Small intestine (tissue), 7 donors: Measurements from ENCODE around the gene KCNK7. TPM values are rescaled to one million over a fixed set of nuclear protein-coding genes. Genes with fewer than 3 reads are reported as not detected.

ENCODE experiments used
- DNase-seq, 2 donors: peaks; one replicate each; pipeline versions ENCODE4 v3.0.0 to v3.0.0-alpha.2; 2013
- FAIRE-seq: peaks from 2 replicates; lab custom pipeline; 2012; peaks lifted over from hg19 to GRCh38; lab: Jason Lieb, UNC
- H3K27ac ChIP-seq, 3 donors: one replicate each; pipeline ENCODE4 v1.5.1; 2013; ENCODE audit warnings: low read length in 2 of 3, mild to moderate bottlenecking in 2 of 3, control low read depth in 1 of 3, inconsistent platforms in 1 of 3, low read depth in 1 of 3, moderate library complexity in 1 of 3
- H3K27me3 ChIP-seq, 3 donors: one replicate each; pipeline ENCODE4 v1.6.1; 2013; ENCODE audit warnings: low read length in 3 of 3, inconsistent platforms in 1 of 3; ENCODE audit not compliant: control insufficient read depth in 3 of 3, insufficient read depth in 3 of 3
- H3K36me3 ChIP-seq, 3 donors: one replicate each; pipeline ENCODE4 v1.6.1; 2013; ENCODE audit warnings: low read length in 3 of 3, inconsistent platforms in 1 of 3, low read depth in 1 of 3, mild to moderate bottlenecking in 1 of 3, moderate library complexity in 1 of 3; ENCODE audit not compliant: control insufficient read depth in 3 of 3, insufficient read depth in 2 of 3
- H3K4me1 ChIP-seq, 3 donors: one replicate each; pipeline ENCODE4 v1.6.1; 2013; ENCODE audit warnings: low read length in 2 of 3, inconsistent platforms in 1 of 3, low read depth in 1 of 3, mild to moderate bottlenecking in 1 of 3, moderate library complexity in 1 of 3; ENCODE audit not compliant: control insufficient read depth in 3 of 3, insufficient read depth in 2 of 3
- H3K4me3 ChIP-seq, 3 donors: one replicate each; pipeline ENCODE4 v1.5.1; 2013; ENCODE audit warnings: low read length in 3 of 3, control low read depth in 1 of 3, inconsistent platforms in 1 of 3, low read depth in 1 of 3, mild to moderate bottlenecking in 1 of 3, moderate library complexity in 1 of 3
- H3K9me3 ChIP-seq, 2 donors: one replicate each; pipeline ENCODE4 v1.6.1; 2013; ENCODE audit warnings: low read depth in 1 of 2, low read length in 1 of 2; ENCODE audit not compliant: control insufficient read depth in 2 of 2, insufficient read depth in 1 of 2
- WGBS, 3 donors: extraction: QIAGEN DNeasy Blood & Tissue Kit; methylation state at CpG; one replicate each; pipeline ENCODE4 v1.1.7; 2013; 5-methylcytosine and 5-hydroxymethylcytosine counted together
- polyA plus RNA-seq, 4 donors: library from polyadenylated mRNA; stranded (reverse) in 3 of 4; unstranded in 1 of 4; fragments of 200-250 nt in 3 of 4; fragments of 120-200 nt in 1 of 4; gene quantifications; one replicate each; pipeline versions ENCODE4 v1.2.1 to v1.2.3, GENCODE V29; 2013
- donor health status: healthy with polysubstance abuse.
- donor health status: control.
- donor health status: control.
- donor health status: Bipolar disorder and iron deficiency.
- donor health status: healthy.

Gene KCNK7
- polyA plus RNA-seq, 4 donors: 0.84 to 31.1 (median 0.89) TPM; not detected in 1

GRCh38 chr11:65623177-65623576 lies 27.6 kb upstream of the KCNK7 start:
- Histone ChIP-seq H3K27ac (no peak overlapping the region), H3K4me3 (no peak overlapping the region), H3K27me3 (no peaks in the 10 kb centered on the region), H3K9me3 (no peaks in the 10 kb centered on the region), H3K36me3 (peaks cover 25 to 99% (median 31%) of the 10 kb centered on the region in 3 donors), H3K4me1 (no peaks in the 10 kb centered on the region)
- FAIRE-seq: no peak
- WGBS, 3 donors: 91 to 96% (median 95%) methylated on average over 14 of the region's 14 CpGs
- DNase-seq: no peak

GRCh38 chr11:65622011-65622410 lies 26.4 kb upstream of the KCNK7 start:
- Histone ChIP-seq H3K4me3 (no peak overlapping the region), H3K36me3 (peaks cover 29 to 99% (median 35%) of the 10 kb centered on the region in 3 donors), H3K27ac (no peak overlapping the region), H3K27me3 (no peaks in the 10 kb centered on the region), H3K4me1 (peaks cover 0 to 3% (median 0%) of the 10 kb centered on the region in 3 donors), H3K9me3 (no peaks in the 10 kb centered on the region)
- FAIRE-seq (no peak), DNase-seq (no peak)
- 94 to 95% (median 94%) methylated on average over 12 to 16 of the region's 16 CpGs for WGBS, 3 donors

GRCh38 chr11:65621460-65621859 lies 25.9 kb upstream of the KCNK7 start:
- H3K4me1 ChIP-seq: peaks cover 0 to 8% (median 3%) of the 10 kb centered on the region in 3 donors
- H3K27ac ChIP-seq: no peak overlapping the region
- no peaks in the 10 kb centered on the region for H3K9me3 ChIP-seq
- H3K27me3 ChIP-seq: no peaks in the 10 kb centered on the region
- DNase-seq: no peak
- 94 to 96% (median 95%) methylated on average over 14 of the region's 14 CpGs for WGBS, 3 donors
- peaks cover 25 to 94% (median 30%) of the 10 kb centered on the region in 3 donors for H3K36me3 ChIP-seq
- no peak for FAIRE-seq
- H3K4me3 ChIP-seq: no peak overlapping the region

GRCh38 chr11:65620666-65621065 lies 25.1 kb upstream of the KCNK7 start:
- DNase-seq (no peak), FAIRE-seq (no peak)
- H3K9me3 ChIP-seq: no peaks in the 10 kb centered on the region
- H3K36me3 ChIP-seq: peaks cover 24 to 86% (median 26%) of the 10 kb centered on the region in 3 donors
- no peak overlapping the region for H3K27ac ChIP-seq
- no peak overlapping the region for H3K4me3 ChIP-seq
- H3K27me3 ChIP-seq: no peaks in the 10 kb centered on the region
- H3K4me1 ChIP-seq: peaks cover 0 to 8% (median 3%) of the 10 kb centered on the region in 3 donors
- 87 to 93% (median 92%) methylated on average over 19 of the region's 19 CpGs for WGBS, 3 donors

- WGBS, 3 donors: 93 to 95% (median 94%) methylated on average over 26 to 29 of the region's 29 CpGs
- no peak for DNase-seq
- Histone ChIP-seq H3K4me1 (peaks cover 0 to 8% (median 3%) of the 10 kb centered on the region in 3 donors), H3K9me3 (no peaks in the 10 kb centered on the region), H3K4me3 (no peak overlapping the region), H3K27ac (no peak overlapping the region), H3K36me3 (peaks cover 21 to 74% (median 23%) of the 10 kb centered on the region in 3 donors), H3K27me3 (no peaks in the 10 kb centered on the region)
- FAIRE-seq: no peak
Observed at GRCh38 chr11:65619281-65619928, 23.8 kb upstream of the KCNK7 start.

GRCh38 chr11:65618763-65619162 lies 23.2 kb upstream of the KCNK7 start:
- FAIRE-seq: no peak
- Histone ChIP-seq H3K4me1 (peaks cover 0 to 8% (median 3%) of the 10 kb centered on the region in 3 donors), H3K27me3 (no peaks in the 10 kb centered on the region), H3K9me3 (no peaks in the 10 kb centered on the region), H3K27ac (no peak overlapping the region), H3K4me3 (no peak overlapping the region), H3K36me3 (peaks cover 17 to 67% (median 23%) of the 10 kb centered on the region in 3 donors)
- 92 to 96% (median 94%) methylated on average over 9 to 14 of the region's 14 CpGs for WGBS, 3 donors
- DNase-seq: no peak

- FAIRE-seq: no peak
- Histone ChIP-seq H3K4me3 (no peak overlapping the region), H3K4me1 (peaks cover 0 to 10% (median 3%) of the 10 kb centered on the region in 3 donors), H3K27me3 (no peaks in the 10 kb centered on the region), H3K36me3 (peaks cover 15 to 64% (median 23%) of the 10 kb centered on the region in 3 donors), H3K27ac (no peak overlapping the region), H3K9me3 (no peaks in the 10 kb centered on the region)
- 93 to 96% (median 96%) methylated on average over 24 to 33 of the region's 33 CpGs for WGBS, 3 donors
- no peak for DNase-seq
Observed at GRCh38 chr11:65617990-65618751, 22.6 kb upstream of the KCNK7 start.

- 87 to 92% (median 92%) methylated on average over 17 of the region's 17 CpGs for WGBS, 3 donors
- H3K27ac ChIP-seq: no peak overlapping the region
- FAIRE-seq (no peak), DNase-seq (no peak)
- H3K36me3 ChIP-seq: peaks cover 15 to 65% (median 20%) of the 10 kb centered on the region in 3 donors
- no peak overlapping the region for H3K4me3 ChIP-seq
- peaks cover 3 to 18% (median 5%) of the 10 kb centered on the region in 3 donors for H3K4me1 ChIP-seq
- no peaks in the 10 kb centered on the region for H3K9me3 ChIP-seq
- no peaks in the 10 kb centered on the region for H3K27me3 ChIP-seq
Observed at GRCh38 chr11:65617136-65617850, 21.7 kb upstream of the KCNK7 start.
